ENCODE results near the gene MPP3.

DNA sequence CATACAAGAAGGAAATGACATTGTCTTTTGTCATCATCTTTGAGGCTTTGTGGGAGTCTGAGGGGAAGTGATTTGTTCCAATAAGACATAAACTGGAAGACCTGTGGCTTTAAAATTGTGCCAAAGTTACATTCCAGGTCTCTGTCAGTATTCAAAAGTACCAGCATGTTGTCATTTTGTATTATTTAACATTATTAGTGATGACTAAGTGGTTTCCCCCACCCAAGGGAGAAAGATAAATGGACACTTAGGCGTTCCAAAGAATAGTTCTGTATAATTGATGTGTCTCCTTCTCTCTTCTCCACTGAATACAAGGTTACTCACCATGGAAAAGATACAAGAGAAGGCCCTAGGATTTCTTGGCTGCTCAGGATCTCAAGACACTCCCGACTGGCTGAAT lies 48.9 kb downstream of the MPP3 start:
- TF ChIP-seq POLR2A (IDR thresholded peaks at IDR 0.05) (no peak), CTCF (IDR thresholded peaks at IDR 0.05) (no peak)
